Vagina (tissue), 2 donors: Measurements from ENCODE around the gene PAX1. TPM values are rescaled to one million over a fixed set of nuclear protein-coding genes. Genes with fewer than 3 reads are reported as not detected.

ENCODE experiments used
- DNase-seq, 2 donors: peaks; one replicate each; pipeline ENCODE4 v3.0.0-alpha.2; 2017; ENCODE audit errors: extremely low spot score in 2 of 2
- H3K27ac ChIP-seq: fragments of 200-600 bp; sonication (generic); one replicate; pipeline ENCODE4 v1.5.1; 2019
- H3K27me3 ChIP-seq: fragments of 200-600 bp; sonication (generic); one replicate; pipeline ENCODE4 v1.5.1; 2019
- H3K36me3 ChIP-seq, 2 donors: fragments of 200-600 bp; sonication (generic); one replicate each; pipeline ENCODE4 v1.5.1; 2017 to 2019
- H3K4me1 ChIP-seq: fragments of 200-600 bp; sonication (generic); one replicate; pipeline ENCODE4 v1.5.1; 2019
- H3K4me3 ChIP-seq, 2 donors: fragments of 200-600 bp; sonication (generic); 1 replicate in 1 of 2; 2 replicates in 1 of 2; pipeline ENCODE4 v1.5.1; 2016 to 2019
- H3K9me3 ChIP-seq: fragments of 200-600 bp; sonication (generic); one replicate; pipeline ENCODE4 v1.5.1; 2019
- CTCF ChIP-seq, 3 experiments: fragments of 450-650 bp in 2 of 3; fragments of 200-600 bp in 1 of 3; sonication (generic) in 1 of 3; IDR thresholded peaks; one replicate each; pipeline ENCODE4 v1.5.1; 2017 to 2019; ENCODE audit warnings: antibody characterized with exemption in 3 of 3, mild to moderate bottlenecking in 2 of 3, moderate library complexity in 2 of 3
- POLR2A ChIP-seq, 2 donors: fragments of 450-650 bp; IDR thresholded peaks; one replicate each; pipeline ENCODE4 v1.6.1; 2017; ENCODE audit warnings: antibody characterized with exemption in 2 of 2, mild to moderate bottlenecking in 2 of 2, moderate library complexity in 2 of 2
- POLR2AphosphoS5 ChIP-seq, 2 donors: sonication (generic); formaldehyde crosslinking; IDR thresholded peaks; one replicate each; pipeline ENCODE4 v1.9.0; 2017; ENCODE audit warnings: antibody characterized with exemption in 2 of 2, mild to moderate bottlenecking in 2 of 2, low read depth in 1 of 2; ENCODE audit not compliant: insufficient read depth in 1 of 2
- intact Hi-C: fragments of 100-400 bp; cut with DNase I; formaldehyde crosslinking; loops from one replicate; pipeline ENCODE4 v1.15.1; 2023
- total RNA-seq: library from RNA; depleted of rRNA; stranded (reverse); fragments of >200 nt; gene quantifications from one replicate; pipeline ENCODE4 v1.2.3, GENCODE V29; 2016

The PAX1 gene
- total RNA-seq = not detected

GRCh38 chr20:21705575-21706260, at the start of gene PAX1:
Gene PAX1, plus strand, starts transcription at chr20:21705664. Its CDS starts 49 bp downstream, at chr20:21705713.
- TF ChIP-seq POLR2AphosphoS5 (IDR thresholded peaks at IDR 0.05; ENCODE audit: insufficient read depth in 1 of 2, low read depth in 1 of 2) (no peak), POLR2A (IDR thresholded peaks at IDR 0.05) (no peak), CTCF (IDR thresholded peaks at IDR 0.05) (no peak)
- Histone ChIP-seq H3K36me3 (no peaks in the 10 kb centered on the region), H3K4me1 (peaks cover 7% of the 10 kb centered on the region), H3K27ac (no peak within 1 kb of the TSS), H3K27me3 (peaks cover 6% of the 10 kb centered on the region), H3K9me3 (no peaks in the 10 kb centered on the region), H3K4me3 (peak within 1 kb of the TSS in 1 of 2 donors; percentile 26)
- intact Hi-C loops = no loop called here
- peak in 1 of 2 donors; percentile 37 for DNase-seq

- H3K9me3 ChIP-seq = no peaks in the 10 kb centered on the region
- H3K4me3 ChIP-seq = no peak overlapping the region
- H3K27ac ChIP-seq = no peak overlapping the region
- no peaks in the 10 kb centered on the region for H3K27me3 ChIP-seq
- intact Hi-C loops = no loop called here
- H3K36me3 ChIP-seq = no peaks in the 10 kb centered on the region
- no peaks in the 10 kb centered on the region for H3K4me1 ChIP-seq
- no peak for TF ChIP-seq POLR2AphosphoS5 (IDR thresholded peaks at IDR 0.05; ENCODE audit: insufficient read depth in 1 of 2, low read depth in 1 of 2)
- DNase-seq = no peak
Observed at GRCh38 chr20:21656308-21657067, 49.0 kb upstream of the PAX1 start.

- intact Hi-C loops = no loop called here
- no peak for TF ChIP-seq CTCF (IDR thresholded peaks at IDR 0.05)
- no peak for TF ChIP-seq POLR2AphosphoS5 (IDR thresholded peaks at IDR 0.05; ENCODE audit: insufficient read depth in 1 of 2, low read depth in 1 of 2)
- no peak for TF ChIP-seq POLR2A (IDR thresholded peaks at IDR 0.05)
- Histone ChIP-seq H3K4me1 (no peaks in the 10 kb centered on the region), H3K27me3 (no peaks in the 10 kb centered on the region), H3K9me3 (no peaks in the 10 kb centered on the region), H3K4me3 (no peak overlapping the region), H3K27ac (no peak overlapping the region), H3K36me3 (no peaks in the 10 kb centered on the region)
- DNase-seq = no peak
Observed at GRCh38 chr20:21661488-21662055, 43.9 kb upstream of the PAX1 start.

- no peaks in the 10 kb centered on the region for H3K27me3 ChIP-seq
- intact Hi-C loops = no loop called here
- H3K4me1 ChIP-seq = no peaks in the 10 kb centered on the region
- no peak overlapping the region for H3K4me3 ChIP-seq
- TF ChIP-seq POLR2A (IDR thresholded peaks at IDR 0.05) (no peak), POLR2AphosphoS5 (IDR thresholded peaks at IDR 0.05; ENCODE audit: insufficient read depth in 1 of 2, low read depth in 1 of 2) (no peak), CTCF (IDR thresholded peaks at IDR 0.05) (no peak)
- H3K36me3 ChIP-seq = no peaks in the 10 kb centered on the region
- DNase-seq = no peak
- H3K9me3 ChIP-seq = no peaks in the 10 kb centered on the region
- H3K27ac ChIP-seq = no peak overlapping the region
Observed at GRCh38 chr20:21663465-21663864, 42.0 kb upstream of the PAX1 start.

GRCh38 chr20:21665687-21666446, 39.6 kb upstream of the PAX1 start:
- DNase-seq = no peak
- Histone ChIP-seq H3K27ac (no peak overlapping the region), H3K9me3 (no peaks in the 10 kb centered on the region), H3K27me3 (no peaks in the 10 kb centered on the region), H3K4me1 (no peaks in the 10 kb centered on the region), H3K36me3 (no peaks in the 10 kb centered on the region), H3K4me3 (no peak overlapping the region)
- TF ChIP-seq CTCF (IDR thresholded peaks at IDR 0.05) (no peak), POLR2A (IDR thresholded peaks at IDR 0.05) (no peak), POLR2AphosphoS5 (IDR thresholded peaks at IDR 0.05; ENCODE audit: insufficient read depth in 1 of 2, low read depth in 1 of 2) (no peak)
- intact Hi-C loops = no loop called here
